NB4 (cell line): ENCODE results near the gene TMEM140.

Source experiments
- DNase-seq: peaks from one replicate; pipeline ENCODE4 v3.0.0; 2010; ENCODE audit warnings: low read depth
- H3K4me3 ChIP-seq: one replicate; pipeline ENCODE4 v1.5.1; 2011; ENCODE audit warnings: mild to moderate bottlenecking, low read depth, low read length, moderate library complexity
- MYC ChIP-seq: IDR thresholded peaks from 2 replicates; pipeline ENCODE4 v1.6.1; 2011; ENCODE audit warnings: low read depth, low read length
- POLR2A ChIP-seq: IDR thresholded peaks from 2 replicates; pipeline ENCODE4 v1.6.1; 2011; ENCODE audit warnings: mild to moderate bottlenecking; ENCODE audit not compliant: insufficient read length; ENCODE audit errors: extremely low read depth
- TF ChIP-seq, protein P1 (sequence below): IDR thresholded peaks from 2 replicates; pipeline ENCODE4 v1.6.1; 2011; ENCODE audit warnings: low read depth, low read length
- TF ChIP-seq, protein P2 (sequence below): IDR thresholded peaks from one replicate; pipeline ENCODE4 v1.5.1; 2012; ENCODE audit warnings: low read depth, low read length

The TMEM140 gene

DNA sequence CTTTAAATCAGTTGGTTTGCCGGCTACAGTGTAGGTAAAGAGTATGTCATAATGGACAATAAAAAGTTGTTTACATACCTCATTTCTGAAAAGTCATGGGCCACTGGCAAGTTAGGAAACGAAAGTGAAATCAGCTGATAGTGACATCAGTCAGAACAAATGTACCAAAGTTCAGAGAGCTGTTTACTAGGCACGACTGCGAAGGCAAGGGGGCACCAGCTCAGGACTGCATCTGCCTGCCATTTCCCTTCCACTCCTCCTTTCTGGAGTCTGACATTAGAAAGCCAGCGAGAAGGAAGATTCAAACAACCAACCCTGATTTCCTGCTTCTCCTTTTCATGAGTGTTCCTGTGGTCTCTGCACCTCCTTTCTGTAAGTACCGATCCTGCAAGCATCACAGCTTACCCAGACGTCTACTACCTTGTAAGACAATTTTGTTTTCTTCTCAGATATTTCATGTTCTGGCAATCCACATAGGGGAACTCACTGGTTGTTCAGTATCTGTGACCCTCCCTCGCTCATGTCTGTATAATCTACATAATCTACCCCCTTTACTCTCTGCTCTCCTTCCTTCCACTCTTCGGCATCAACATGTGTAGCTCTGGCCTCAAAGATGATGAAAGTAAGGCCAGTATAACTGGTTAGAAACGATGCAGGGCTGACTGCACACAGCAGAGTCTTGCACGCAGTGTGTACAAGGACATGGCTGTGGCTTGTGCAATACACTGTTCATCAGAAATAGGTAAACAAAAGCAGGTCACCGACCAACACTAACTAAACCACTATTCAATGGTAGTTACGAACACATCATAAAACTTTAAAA, at the start of gene TMEM140:
Gene TMEM140, plus strand, starts transcription at position 174 of the 823 bp plus-strand sequence. CDS start 16,370 bp downstream, outside the sequence.
- TF ChIP-seq, protein P1, sequence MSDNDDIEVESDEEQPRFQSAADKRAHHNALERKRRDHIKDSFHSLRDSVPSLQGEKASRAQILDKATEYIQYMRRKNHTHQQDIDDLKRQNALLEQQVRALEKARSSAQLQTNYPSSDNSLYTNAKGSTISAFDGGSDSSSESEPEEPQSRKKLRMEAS: no peak
- TF ChIP-seq POLR2A (no peak), MYC (no peak)
- TF ChIP-seq, protein P2, sequence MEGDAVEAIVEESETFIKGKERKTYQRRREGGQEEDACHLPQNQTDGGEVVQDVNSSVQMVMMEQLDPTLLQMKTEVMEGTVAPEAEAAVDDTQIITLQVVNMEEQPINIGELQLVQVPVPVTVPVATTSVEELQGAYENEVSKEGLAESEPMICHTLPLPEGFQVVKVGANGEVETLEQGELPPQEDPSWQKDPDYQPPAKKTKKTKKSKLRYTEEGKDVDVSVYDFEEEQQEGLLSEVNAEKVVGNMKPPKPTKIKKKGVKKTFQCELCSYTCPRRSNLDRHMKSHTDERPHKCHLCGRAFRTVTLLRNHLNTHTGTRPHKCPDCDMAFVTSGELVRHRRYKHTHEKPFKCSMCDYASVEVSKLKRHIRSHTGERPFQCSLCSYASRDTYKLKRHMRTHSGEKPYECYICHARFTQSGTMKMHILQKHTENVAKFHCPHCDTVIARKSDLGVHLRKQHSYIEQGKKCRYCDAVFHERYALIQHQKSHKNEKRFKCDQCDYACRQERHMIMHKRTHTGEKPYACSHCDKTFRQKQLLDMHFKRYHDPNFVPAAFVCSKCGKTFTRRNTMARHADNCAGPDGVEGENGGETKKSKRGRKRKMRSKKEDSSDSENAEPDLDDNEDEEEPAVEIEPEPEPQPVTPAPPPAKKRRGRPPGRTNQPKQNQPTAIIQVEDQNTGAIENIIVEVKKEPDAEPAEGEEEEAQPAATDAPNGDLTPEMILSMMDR: no peak
- DNase-seq: no peak
- H3K4me3 ChIP-seq: no peak within 1 kb of the TSS

DNA sequence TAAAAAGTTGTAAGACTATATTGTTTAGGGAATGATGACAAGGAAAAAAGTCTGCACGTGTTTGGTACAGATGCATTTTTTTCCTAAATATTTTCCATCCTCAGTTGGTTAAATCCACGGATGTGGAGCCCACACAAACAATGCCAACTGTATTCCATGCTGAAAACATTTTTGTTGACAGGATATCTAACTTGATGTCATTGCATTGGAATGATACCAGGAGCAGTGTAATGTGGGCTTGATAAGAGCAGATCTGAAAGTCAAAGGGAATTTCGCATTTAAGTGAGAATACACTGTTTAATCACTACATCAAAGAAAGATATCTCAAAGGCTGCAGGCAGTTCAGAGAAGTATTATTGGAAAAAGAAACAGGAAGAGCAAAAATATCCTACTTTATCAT, 49.5 kb upstream of the TMEM140 start:
- DNase-seq: no peak
- no peak overlapping the region for H3K4me3 ChIP-seq
- TF ChIP-seq POLR2A: no peak
- TF ChIP-seq, protein P1: no peak
- TF ChIP-seq, protein P2: no peak
- no peak for TF ChIP-seq MYC

DNA sequence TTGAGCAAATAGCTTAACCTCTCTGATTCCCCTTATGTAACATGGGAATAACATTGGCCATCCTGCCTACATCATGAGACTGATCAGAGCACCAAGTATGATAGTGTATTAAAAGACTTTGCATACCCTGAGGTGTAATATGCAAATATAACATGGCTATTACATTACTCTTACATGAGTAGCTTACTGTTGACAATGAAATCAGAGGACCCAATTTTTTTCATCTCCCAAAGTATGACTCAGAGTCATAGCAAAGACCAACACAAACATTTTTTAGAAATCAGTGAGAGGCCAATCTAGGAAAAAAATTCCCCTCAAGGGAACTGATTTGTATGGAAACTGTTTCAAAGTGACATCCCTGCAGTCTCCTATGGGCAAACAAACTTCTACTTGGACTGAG, 47.0 kb upstream of the TMEM140 start:
- TF ChIP-seq, protein P1: no peak
- TF ChIP-seq POLR2A: no peak
- TF ChIP-seq, protein P2: no peak
- TF ChIP-seq MYC: no peak
- DNase-seq: no peak
- no peak overlapping the region for H3K4me3 ChIP-seq

DNA sequence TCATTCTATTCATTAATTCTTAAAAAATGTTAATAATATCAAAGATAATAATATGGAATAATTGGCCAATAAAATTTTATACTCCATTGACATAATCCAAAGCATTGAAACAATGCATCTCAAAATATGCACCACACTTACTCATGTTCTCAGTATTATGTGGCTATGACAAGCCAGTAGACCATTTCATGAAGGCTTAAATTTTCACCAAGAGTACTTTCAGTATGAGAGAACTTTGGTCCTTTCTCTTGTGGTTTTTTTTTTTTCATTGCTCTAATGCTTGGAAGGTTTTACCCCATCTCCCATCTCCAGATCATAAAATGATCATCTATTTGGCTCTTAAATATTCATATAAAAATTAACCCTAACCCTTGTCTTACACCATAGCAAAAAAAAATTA, 45.5 kb upstream of the TMEM140 start:
- no peak overlapping the region for H3K4me3 ChIP-seq
- TF ChIP-seq, protein P2: no peak
- TF ChIP-seq MYC (no peak), POLR2A (no peak)
- TF ChIP-seq, protein P1: no peak
- no peak for DNase-seq

DNA sequence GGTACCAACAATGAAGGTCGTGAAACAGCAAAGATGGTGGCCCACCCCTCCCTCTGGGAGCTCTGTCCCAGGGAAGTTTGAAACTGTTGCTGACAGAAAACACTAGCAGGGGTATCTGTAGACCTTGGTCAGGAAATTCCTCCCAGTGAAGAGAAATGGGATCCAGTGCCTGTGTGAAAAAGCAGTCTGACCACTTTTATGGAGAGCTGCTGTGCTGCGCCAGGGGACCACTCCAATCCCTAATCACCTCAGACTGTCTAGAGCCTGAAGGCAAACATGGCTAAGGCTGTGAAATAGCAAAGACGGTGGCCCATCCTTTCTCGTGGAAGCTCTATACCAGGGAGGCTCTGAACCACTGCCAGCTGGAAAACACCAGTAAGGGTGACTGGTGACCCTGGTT, 38.3 kb upstream of the TMEM140 start:
- TF ChIP-seq, protein P1: no peak
- no peak for DNase-seq
- H3K4me3 ChIP-seq: no peak overlapping the region

DNA sequence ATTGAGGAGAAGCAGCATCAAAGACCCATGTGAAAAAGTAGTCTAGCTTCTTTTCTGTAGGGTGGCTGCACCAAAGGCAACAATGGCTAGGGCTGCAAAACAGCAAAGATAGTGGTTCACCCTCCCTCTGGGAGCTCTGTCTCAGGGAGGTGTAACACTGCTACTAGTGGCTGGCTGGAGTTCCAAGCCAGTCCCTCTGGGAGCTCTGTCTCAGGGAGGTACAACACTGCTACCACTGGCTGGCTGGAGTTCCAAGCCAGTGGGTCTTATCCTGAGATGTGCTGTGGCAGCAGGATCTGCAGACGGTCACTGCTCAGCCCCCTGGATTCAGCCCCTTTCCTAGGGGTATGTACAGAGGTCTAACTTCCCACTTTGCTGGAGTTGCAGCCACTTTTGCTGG, 37.9 kb upstream of the TMEM140 start:
- no peak overlapping the region for H3K4me3 ChIP-seq
- TF ChIP-seq, protein P2: no peak
- TF ChIP-seq, protein P1: no peak
- no peak for TF ChIP-seq MYC
- TF ChIP-seq POLR2A: no peak
- DNase-seq: no peak
